ENCODE measurements around the gene PIP5KL1.

Gene PIP5KL1

DNA sequence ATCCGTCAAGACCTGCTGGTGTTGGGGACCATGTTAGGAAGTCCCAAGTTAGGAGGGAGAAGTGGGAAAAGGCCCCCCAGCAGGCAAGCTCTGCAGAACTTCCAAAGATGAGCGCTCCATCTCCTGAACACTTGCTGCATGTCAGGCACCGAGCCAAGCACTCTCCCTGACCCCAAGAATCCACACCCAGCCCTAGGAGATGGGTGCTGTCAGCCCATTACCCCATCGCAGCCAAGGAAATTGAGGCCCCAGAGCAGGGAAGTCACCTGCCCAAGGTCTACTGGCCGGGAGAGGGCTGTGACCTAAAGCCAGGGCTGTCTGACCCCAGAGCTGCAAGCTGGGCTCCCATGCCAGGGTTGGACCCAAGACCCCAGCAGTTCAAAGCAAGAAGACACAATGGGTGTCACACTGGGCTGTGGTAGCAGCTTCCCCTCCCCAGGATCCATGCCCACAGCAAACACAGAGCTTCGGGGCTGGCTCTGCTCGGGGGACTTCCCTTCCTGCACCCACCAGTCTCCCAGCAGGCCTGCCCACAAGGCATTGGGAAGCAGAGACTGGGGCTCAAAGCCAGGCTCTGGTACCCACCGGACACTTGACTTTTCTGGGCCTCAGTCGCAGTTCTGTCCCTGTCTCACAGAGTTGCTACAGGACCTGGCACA lies 36.7 kb upstream of the PIP5KL1 start:
- H3K27ac ChIP-seq (ENCODE audit: low read length, poor library complexity, severe bottlenecking), result no peak overlapping the region
- no peak overlapping the region for H2AFZ ChIP-seq (ENCODE audit: low read depth, low read length)
- H3K14ac ChIP-seq (ENCODE audit: low read length in 2 of 2), result peak overlapping the region in 1 of 2 experiments; percentile 12
- H3K4me1 ChIP-seq (ENCODE audit: control insufficient read depth, insufficient read depth, low read depth, low read length), result peaks cover 66% of the 10 kb centered on the region
- peak overlapping the region; percentile 57 to 75 for H3K4ac ChIP-seq (ENCODE audit: low read depth in 1 of 2, low read length in 2 of 2)
- H3K27me3 ChIP-seq (ENCODE audit: control insufficient read depth in 1 of 2, insufficient read depth in 1 of 2, low read length in 2 of 2), result no peaks in the 10 kb centered on the region
- peak overlapping the region; percentile 5 for H4K8ac ChIP-seq (ENCODE audit: low read length)
- H3K4me3 ChIP-seq (ENCODE audit: insufficient read depth in 1 of 2, low read depth in 1 of 2, low read length in 2 of 2), result no peak overlapping the region
- no peak overlapping the region for H3K23ac ChIP-seq (ENCODE audit: low read length in 2 of 2)
- no peak overlapping the region for H3K9ac ChIP-seq (ENCODE audit: low read length)
- H3K36me3 ChIP-seq (ENCODE audit: control insufficient read depth in 1 of 2, insufficient read depth in 2 of 2, low read depth in 1 of 2, low read length in 2 of 2), result peaks cover 0 to 9% of the 10 kb centered on the region in 2 experiments
- WGBS, result 90% methylated on average over 8 of the region's 9 CpGs
- DNase-seq, result no peak
- peaks cover 55% of the 10 kb centered on the region for H3K79me1 ChIP-seq (replicated peaks; ENCODE audit: low read length, poor library complexity, severe bottlenecking)
- peak overlapping the region; percentile 89 for H2BK15ac ChIP-seq (ENCODE audit: low read depth, poor library complexity, severe bottlenecking)
- no peaks in the 10 kb centered on the region for H3K9me3 ChIP-seq (ENCODE audit: control insufficient read depth, low read length)
- H3K4me2 ChIP-seq (ENCODE audit: low read length, poor library complexity, severe bottlenecking), result no peak overlapping the region
- H4K91ac ChIP-seq (ENCODE audit: low read length), result peak overlapping the region; percentile 91
- peak overlapping the region; percentile 85 to 93 for H2BK12ac ChIP-seq (ENCODE audit: low read length in 2 of 2)
- H2BK120ac ChIP-seq (ENCODE audit: low read depth, low read length), result peak overlapping the region; percentile 82
- peak overlapping the region; percentile 92 to 96 for H3K18ac ChIP-seq (ENCODE audit: low read depth in 1 of 2, low read length in 2 of 2)
- H2BK5ac ChIP-seq (ENCODE audit: low read depth, low read length, poor library complexity, severe bottlenecking), result no peak overlapping the region
- peak overlapping the region; percentile 8 for H2AK5ac ChIP-seq (ENCODE audit: low read length, severe bottlenecking)

DNA sequence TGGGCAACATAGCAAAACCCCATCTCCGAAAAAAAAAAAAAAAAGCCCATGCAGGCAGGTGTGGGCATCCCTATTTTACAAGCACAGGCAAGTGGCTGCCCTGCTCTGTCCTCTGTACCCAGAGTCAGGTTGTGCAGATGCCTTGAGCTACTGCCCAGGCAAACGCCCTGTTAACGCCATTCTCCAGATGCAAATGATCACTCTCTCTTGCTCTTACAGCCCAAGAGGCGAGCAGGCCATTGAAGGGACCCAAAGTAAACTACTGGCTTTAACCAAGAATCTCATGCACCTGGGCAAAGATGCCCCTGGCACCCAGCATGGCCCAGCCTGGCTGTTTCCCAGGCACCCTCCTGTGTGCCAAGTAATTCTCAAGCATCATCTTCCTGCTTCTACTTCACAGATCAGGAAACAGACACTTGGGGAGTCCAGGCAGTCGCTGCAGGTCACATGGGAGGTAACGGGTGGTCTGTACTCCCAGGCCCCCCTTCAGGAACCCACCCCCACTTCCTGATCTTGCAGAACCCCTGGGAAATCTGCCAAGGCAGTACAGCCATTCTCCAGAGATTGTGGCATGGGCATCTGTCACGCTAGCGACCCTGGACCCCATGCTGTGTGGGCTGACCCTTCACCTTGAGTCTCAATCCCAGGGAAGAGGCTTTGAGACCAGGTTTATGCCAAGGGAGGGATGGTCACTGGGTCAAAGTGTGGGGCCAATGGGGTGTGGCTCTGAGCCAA lies 36.0 kb upstream of the PIP5KL1 start:
- Histone ChIP-seq H3K23ac (ENCODE audit: low read length in 2 of 2) (no peak overlapping the region), H3K27ac (ENCODE audit: low read length, poor library complexity, severe bottlenecking) (no peak overlapping the region), H3K4ac (ENCODE audit: low read depth in 1 of 2, low read length in 2 of 2) (peak overlapping the region; percentile 77 to 97), H2BK15ac (ENCODE audit: low read depth, poor library complexity, severe bottlenecking) (peak overlapping the region; percentile 89), H3K9me3 (ENCODE audit: control insufficient read depth, low read length) (no peaks in the 10 kb centered on the region), H3K9ac (ENCODE audit: low read length) (peak overlapping the region; percentile 81), H2BK12ac (ENCODE audit: low read length in 2 of 2) (peak overlapping the region; percentile 85 to 93), H3K4me1 (ENCODE audit: control insufficient read depth, insufficient read depth, low read depth, low read length) (peaks cover 60% of the 10 kb centered on the region), H2BK120ac (ENCODE audit: low read depth, low read length) (peak overlapping the region; percentile 11), H3K18ac (ENCODE audit: low read depth in 1 of 2, low read length in 2 of 2) (peak overlapping the region; percentile 92 to 96), H3K4me3 (ENCODE audit: insufficient read depth in 1 of 2, low read depth in 1 of 2, low read length in 2 of 2) (no peak overlapping the region), H3K27me3 (ENCODE audit: control insufficient read depth in 1 of 2, insufficient read depth in 1 of 2, low read length in 2 of 2) (no peaks in the 10 kb centered on the region), H3K36me3 (ENCODE audit: control insufficient read depth in 1 of 2, insufficient read depth in 2 of 2, low read depth in 1 of 2, low read length in 2 of 2) (peaks cover 0 to 13% of the 10 kb centered on the region in 2 experiments), H3K79me1 (replicated peaks; ENCODE audit: low read length, poor library complexity, severe bottlenecking) (peaks cover 60% of the 10 kb centered on the region), H3K4me2 (ENCODE audit: low read length, poor library complexity, severe bottlenecking) (no peak overlapping the region), H2AK5ac (ENCODE audit: low read length, severe bottlenecking) (no peak overlapping the region), H4K8ac (ENCODE audit: low read length) (no peak overlapping the region), H2AFZ (ENCODE audit: low read depth, low read length) (no peak overlapping the region), H2BK5ac (ENCODE audit: low read depth, low read length, poor library complexity, severe bottlenecking) (no peak overlapping the region), H4K91ac (ENCODE audit: low read length) (peak overlapping the region; percentile 91), H3K14ac (ENCODE audit: low read length in 2 of 2) (peak overlapping the region in 1 of 2 experiments; percentile 89)
- DNase-seq, result no peak
- 80% methylated on average over 8 of the region's 8 CpGs for WGBS

DNA sequence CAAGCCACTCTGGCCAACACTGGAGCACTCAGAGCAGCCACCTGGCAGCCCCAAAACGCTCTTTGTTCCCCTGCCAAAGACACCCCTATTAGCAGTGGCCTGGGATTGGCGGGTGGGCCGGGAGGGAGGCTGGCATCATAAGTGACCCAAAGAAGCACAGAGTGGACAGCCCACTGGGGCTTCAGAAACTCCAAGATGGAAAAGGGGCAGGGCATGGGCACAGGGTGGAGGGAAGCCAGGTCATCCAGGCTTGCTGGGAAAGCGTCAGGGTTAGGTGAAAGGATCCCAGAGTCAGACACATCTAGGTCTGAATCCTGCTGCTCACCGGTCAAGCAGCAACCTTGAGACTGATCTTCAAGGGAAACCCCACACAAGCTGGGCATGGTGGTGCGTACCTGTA lies 35.4 kb upstream of the PIP5KL1 start:
- peak overlapping the region; percentile 81 for H3K9ac ChIP-seq (ENCODE audit: low read length)

More for the DNA sequence above, 35.4 kb upstream of the PIP5KL1 start:
- H2AK5ac ChIP-seq (ENCODE audit: low read length, severe bottlenecking), result peak overlapping the region; percentile 64
- no peak overlapping the region for H2BK5ac ChIP-seq (ENCODE audit: low read depth, low read length, poor library complexity, severe bottlenecking)
- H3K18ac ChIP-seq (ENCODE audit: low read depth in 1 of 2, low read length in 2 of 2), result peak overlapping the region; percentile 70 to 96
- WGBS, result 86% methylated on average over 6 of the region's 6 CpGs
- H4K91ac ChIP-seq (ENCODE audit: low read length), result peak overlapping the region; percentile 99
- H3K36me3 ChIP-seq (ENCODE audit: control insufficient read depth in 1 of 2, insufficient read depth in 2 of 2, low read depth in 1 of 2, low read length in 2 of 2), result peaks cover 0 to 14% of the 10 kb centered on the region in 2 experiments
- peaks cover 64% of the 10 kb centered on the region for H3K79me1 ChIP-seq (replicated peaks; ENCODE audit: low read length, poor library complexity, severe bottlenecking)
- H2AFZ ChIP-seq (ENCODE audit: low read depth, low read length), result peak overlapping the region; percentile 10
- H3K4me1 ChIP-seq (ENCODE audit: control insufficient read depth, insufficient read depth, low read depth, low read length), result peaks cover 56% of the 10 kb centered on the region
- DNase-seq, result no peak
- peak overlapping the region; percentile 99 for H2BK120ac ChIP-seq (ENCODE audit: low read depth, low read length)
- peak overlapping the region; percentile 95 for H4K8ac ChIP-seq (ENCODE audit: low read length)
- no peak overlapping the region for H3K4me3 ChIP-seq (ENCODE audit: insufficient read depth in 1 of 2, low read depth in 1 of 2, low read length in 2 of 2)
- peak overlapping the region in 1 of 2 experiments; percentile 84 for H3K23ac ChIP-seq (ENCODE audit: low read length in 2 of 2)
- no peaks in the 10 kb centered on the region for H3K27me3 ChIP-seq (ENCODE audit: control insufficient read depth in 1 of 2, insufficient read depth in 1 of 2, low read length in 2 of 2)
- peak overlapping the region; percentile 92 for H2BK15ac ChIP-seq (ENCODE audit: low read depth, poor library complexity, severe bottlenecking)
- H2BK12ac ChIP-seq (ENCODE audit: low read length in 2 of 2), result peak overlapping the region; percentile 78 to 87
- no peak overlapping the region for H3K4me2 ChIP-seq (ENCODE audit: low read length, poor library complexity, severe bottlenecking)
- H3K27ac ChIP-seq (ENCODE audit: low read length, poor library complexity, severe bottlenecking), result peak overlapping the region; percentile 65
- peak overlapping the region in 1 of 2 experiments; percentile 93 for H3K14ac ChIP-seq (ENCODE audit: low read length in 2 of 2)
- no peaks in the 10 kb centered on the region for H3K9me3 ChIP-seq (ENCODE audit: control insufficient read depth, low read length)
- H3K4ac ChIP-seq (ENCODE audit: low read depth in 1 of 2, low read length in 2 of 2), result peak overlapping the region; percentile 97 to 98
